ENCODE results near the gene ART4.

The ART4 gene

GRCh38 chr12:14810167-14810952, 33.0 kb downstream of the ART4 start:
- DNase-seq, result no peak

DNA sequence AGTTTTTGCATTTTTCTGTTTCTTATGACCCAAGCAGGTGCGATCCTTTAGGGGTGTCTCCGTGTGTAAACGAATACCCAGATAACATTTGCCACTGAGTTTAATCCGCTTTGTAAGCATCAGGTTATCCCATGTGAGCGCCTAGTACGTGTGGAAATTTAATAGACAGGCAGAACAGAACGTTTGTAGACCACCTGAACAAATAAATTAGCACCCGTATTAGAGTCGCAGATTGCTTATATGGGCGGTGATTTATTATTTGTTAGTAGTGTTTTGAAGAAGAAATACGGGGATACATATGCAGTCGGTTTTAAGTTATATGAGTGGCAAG, 39.5 kb downstream of the ART4 start:
- DNase-seq, result no peak

GRCh38 chr12:14803011-14803829, 40.1 kb downstream of the ART4 start, which contains the start of the genes C12orf60 and WBP11:
Gene C12orf60, plus strand, starts transcription at chr12:14803670. Its CDS starts 19,266 bp downstream, at chr12:14822936.
Gene WBP11, minus strand, starts transcription at chr12:14803478. Its CDS starts 2,095 bp downstream, at chr12:14801383.
- DNase-seq, result peak; percentile 83

- DNase-seq, result no peak
These were observed 40.7 kb downstream of the ART4 start for GRCh38 chr12:14802721-14803010.

GRCh38 chr12:14802247-14802646, 41.1 kb downstream of the ART4 start:
- DNase-seq, result no peak

DNA sequence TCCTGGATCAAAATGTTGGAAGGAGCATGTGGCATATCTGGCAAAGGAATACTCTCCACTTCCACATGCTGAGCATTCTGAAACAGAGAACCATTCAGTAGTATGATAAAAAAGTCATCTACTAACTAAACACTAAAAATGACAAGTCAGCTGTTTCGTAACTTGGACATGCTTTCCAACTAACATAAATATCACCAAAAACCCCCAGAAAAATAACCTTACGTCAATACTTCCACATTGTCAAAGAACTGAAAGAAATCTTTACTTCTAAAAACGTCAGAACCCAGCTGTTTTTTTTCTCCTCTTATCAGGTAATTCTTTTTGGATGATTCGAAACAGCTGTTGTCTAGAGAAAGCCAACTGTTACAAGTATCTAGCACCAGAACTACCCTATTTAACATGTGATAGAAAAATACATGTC, 48.3 kb downstream of the ART4 start:
- no peak for DNase-seq

- no peak for DNase-seq
These were observed 57.8 kb downstream of the ART4 start for GRCh38 chr12:14785568-14785967.

DNA sequence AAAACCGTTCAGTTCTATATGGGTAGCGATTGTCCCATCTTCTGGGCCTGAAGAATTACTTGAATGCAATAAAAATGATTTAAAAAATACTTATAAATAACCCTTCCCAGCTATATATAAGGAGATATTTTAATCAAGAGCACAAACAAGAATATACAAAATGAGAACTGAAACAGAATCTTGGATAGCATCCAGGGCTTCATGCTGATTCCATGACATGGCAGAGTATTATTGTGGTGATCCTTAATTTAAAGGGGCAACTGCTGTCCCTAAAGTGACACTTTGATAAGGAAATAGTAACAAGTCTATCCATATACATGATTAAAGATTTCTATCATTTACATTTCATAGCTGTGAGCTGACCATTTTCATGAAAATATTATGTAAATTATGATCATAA, 58.9 kb downstream of the ART4 start:
- DNase-seq, result no peak

DNA sequence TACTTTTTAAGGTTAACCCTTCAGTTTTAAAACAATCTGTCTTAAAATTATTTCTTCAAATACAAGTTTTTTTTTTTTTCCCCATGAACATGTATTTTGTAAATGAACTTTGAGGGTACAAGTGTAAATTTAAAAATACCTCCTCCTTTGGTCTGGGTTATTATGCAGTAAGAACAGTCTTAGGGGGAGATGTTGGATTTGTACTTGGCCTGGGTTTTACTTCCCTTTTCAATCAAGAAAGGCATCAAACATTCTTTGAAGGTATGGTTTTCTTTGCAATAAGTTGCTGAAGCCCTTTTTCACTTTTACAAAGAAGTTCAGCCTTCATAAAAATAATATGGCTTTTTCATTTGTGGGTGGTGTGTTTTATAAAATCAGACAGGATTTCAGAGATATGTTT, 60.6 kb downstream of the ART4 start:
- no peak for DNase-seq

DNA sequence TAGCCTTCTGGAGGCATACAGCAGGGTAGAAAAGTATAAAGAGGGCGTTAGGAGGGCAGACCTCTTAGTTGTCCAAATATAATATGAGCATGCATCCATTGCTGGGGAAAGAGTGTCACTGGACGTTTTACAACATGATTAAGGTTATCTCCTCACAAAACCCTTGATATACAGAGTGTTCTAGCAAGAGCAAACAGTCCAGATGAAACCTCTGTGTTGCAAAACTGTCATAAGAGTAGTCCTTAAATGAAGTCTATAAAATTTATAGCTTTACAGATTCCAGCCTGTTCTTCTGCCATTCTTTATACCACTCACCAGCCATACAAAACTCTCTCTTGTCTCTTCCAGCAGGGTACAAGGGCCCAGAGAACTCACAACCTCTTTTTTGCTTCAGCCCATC, 61.8 kb downstream of the ART4 start:
- no peak for DNase-seq

- no peak for DNase-seq
These were observed 62.5 kb downstream of the ART4 start for GRCh38 chr12:14780859-14781258.

GRCh38 chr12:14779834-14780233, 63.5 kb downstream of the ART4 start:
- DNase-seq, result no peak

DNA sequence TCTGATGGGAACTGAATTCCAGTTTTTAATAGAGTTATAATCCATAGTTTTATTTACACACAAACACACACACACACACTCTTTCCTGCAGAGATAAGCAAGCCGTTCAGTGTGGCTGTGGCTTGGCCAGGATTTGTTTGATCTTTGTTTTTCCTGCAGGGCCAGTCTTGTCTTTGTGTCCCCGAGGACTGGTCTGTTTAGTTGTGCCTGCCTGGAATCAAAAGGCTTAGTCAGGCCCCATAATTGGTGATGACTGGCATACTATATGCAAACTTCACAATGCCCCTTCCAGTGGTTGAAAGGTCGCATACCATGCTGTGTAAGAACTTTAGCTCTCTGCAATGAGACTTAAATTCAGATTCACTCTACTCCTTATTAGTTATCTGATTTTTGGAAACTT, 66.1 kb downstream of the ART4 start:
- DNase-seq, result no peak

- no peak for DNase-seq
These were observed 66.9 kb downstream of the ART4 start for GRCh38 chr12:14776236-14776961.

DNA sequence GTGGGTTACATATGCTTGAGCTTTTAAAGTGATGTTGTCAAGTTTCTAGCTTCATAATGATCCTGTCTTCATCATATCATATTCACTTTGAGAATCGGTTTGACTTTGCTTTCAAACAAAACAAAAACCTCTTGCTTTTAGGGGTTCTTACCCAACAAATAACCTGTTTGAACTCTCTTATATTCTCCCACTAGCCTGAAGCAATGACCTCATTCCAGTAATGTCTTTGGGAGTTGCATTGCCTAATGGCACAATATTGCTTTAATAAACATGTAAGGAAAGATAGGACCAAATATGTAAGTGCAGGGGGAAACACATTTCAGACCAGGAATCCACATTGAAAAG, 67.7 kb downstream of the ART4 start:
- DNase-seq, result no peak
